Measurements from ENCODE around the gene CACNA1S.

CACNA1S gene

GRCh38 chr1:201112173-201112731 is at the start of gene CACNA1S:
TSS of gene CACNA1S (minus strand) at chr1:201112426. CDS start at chr1:201112339, 87 bp downstream.
- no peak for DNase-seq

GRCh38 chr1:201157949-201158348 is 45.7 kb upstream of the CACNA1S start:
- DNase-seq, result no peak

- no peak for DNase-seq
Observed at GRCh38 chr1:201156819-201157218, 44.6 kb upstream of the CACNA1S start.

- DNase-seq, result no peak
Observed at GRCh38 chr1:201156346-201156745, 44.1 kb upstream of the CACNA1S start.

- no peak for DNase-seq
Observed at GRCh38 chr1:201155354-201155753, 43.1 kb upstream of the CACNA1S start.

GRCh38 chr1:201154389-201155165 is 42.4 kb upstream of the CACNA1S start, which contains the start of gene TMEM9:
TSS of gene TMEM9 (minus strand) at chr1:201154474. CDS start at chr1:201153923, 551 bp downstream.
- peak; percentile 84 for DNase-seq

- no peak for DNase-seq
Observed at GRCh38 chr1:201153474-201154388, 41.5 kb upstream of the CACNA1S start.

GRCh38 chr1:201149400-201149799 is 37.2 kb upstream of the CACNA1S start:
- DNase-seq, result peak; percentile 27

- no peak for DNase-seq
Observed at GRCh38 chr1:201147396-201148015, 35.3 kb upstream of the CACNA1S start.

- no peak for DNase-seq
Observed at GRCh38 chr1:201146626-201147390, 34.6 kb upstream of the CACNA1S start.

GRCh38 chr1:201145816-201146215 is 33.6 kb upstream of the CACNA1S start:
- DNase-seq, result no peak

- DNase-seq, result no peak
Observed at GRCh38 chr1:201145132-201145531, 32.9 kb upstream of the CACNA1S start.

GRCh38 chr1:201144701-201145100 is 32.5 kb upstream of the CACNA1S start:
- DNase-seq, result no peak

- no peak for DNase-seq
Observed at GRCh38 chr1:201143726-201144635, 31.8 kb upstream of the CACNA1S start.

GRCh38 chr1:201142849-201143725 is 30.9 kb upstream of the CACNA1S start:
- DNase-seq, result no peak

- no peak for DNase-seq
Observed at GRCh38 chr1:201142011-201142848, 30.0 kb upstream of the CACNA1S start.

- no peak for DNase-seq
Observed at GRCh38 chr1:201141418-201141817, 29.2 kb upstream of the CACNA1S start.

GRCh38 chr1:201140941-201141260 is 28.7 kb upstream of the CACNA1S start:
- no peak for DNase-seq

Data from SHP77 treated with DMSO at 0.1 percent for 48 hours (cell line).